ENCODE measurements around the gene TTC28.

Gene TTC28

GRCh38 chr22:28229566-28230485 is 449.8 kb downstream of the TTC28 start:
- TF ChIP-seq EGR1 (IDR thresholded peaks at IDR 0.05) (no peak), ZBTB7A (IDR thresholded peaks at IDR 0.05; ENCODE audit: low read depth) (no peak), MAX (IDR thresholded peaks at IDR 0.05) (no peak), TEAD4 (IDR thresholded peaks at IDR 0.05) (no peak), CEBPB (IDR thresholded peaks at IDR 0.05) (no peak), TAF1 (IDR thresholded peaks at IDR 0.05; ENCODE audit: low read depth) (no peak), EP300 (IDR thresholded peaks at IDR 0.05; ENCODE audit: borderline replicate concordance) (no peak), TCF12 (IDR thresholded peaks at IDR 0.05; ENCODE audit: low read depth) (no peak), FOXM1 (IDR thresholded peaks at IDR 0.05; ENCODE audit: borderline replicate concordance, low read depth) (no peak), USF1 (IDR thresholded peaks at IDR 0.05) (no peak), CREB1 (IDR thresholded peaks at IDR 0.05; ENCODE audit: low read depth) (no peak), RAD21 (IDR thresholded peaks at IDR 0.05; ENCODE audit: low read depth) (no peak), YY1 (IDR thresholded peaks at IDR 0.05; ENCODE audit: low read depth) (no peak), NFIC (IDR thresholded peaks at IDR 0.05) (no peak), REST (IDR thresholded peaks at IDR 0.05; ENCODE audit: low read depth) (no peak)

DNA sequence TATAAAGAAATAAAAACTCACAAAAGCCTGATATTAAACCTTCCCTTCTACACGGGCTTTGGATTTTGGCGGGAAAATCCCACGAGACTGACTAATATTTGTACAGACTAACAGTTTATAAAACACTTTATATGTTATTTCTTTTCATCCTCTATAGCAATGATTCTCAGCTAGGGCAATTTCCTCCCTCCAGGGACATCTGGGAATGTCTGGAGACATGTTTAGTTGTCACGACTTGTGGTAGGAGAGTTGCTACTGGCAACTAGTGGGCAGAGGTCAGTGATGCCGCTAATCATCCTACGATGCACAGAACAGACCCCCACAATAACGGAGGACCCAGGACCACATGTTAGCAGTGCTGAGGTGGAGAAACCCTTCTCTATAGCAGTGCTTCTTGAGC is 455.8 kb downstream of the TTC28 start:
- TF ChIP-seq MAX (IDR thresholded peaks at IDR 0.05) (no peak), YY1 (IDR thresholded peaks at IDR 0.05; ENCODE audit: low read depth) (no peak), CREB1 (IDR thresholded peaks at IDR 0.05; ENCODE audit: low read depth) (no peak), CEBPB (IDR thresholded peaks at IDR 0.05) (no peak), USF1 (IDR thresholded peaks at IDR 0.05) (no peak), TEAD4 (IDR thresholded peaks at IDR 0.05) (no peak), REST (IDR thresholded peaks at IDR 0.05; ENCODE audit: low read depth) (no peak), TAF1 (IDR thresholded peaks at IDR 0.05; ENCODE audit: low read depth) (no peak), TCF12 (IDR thresholded peaks at IDR 0.05; ENCODE audit: low read depth) (no peak), ZBTB7A (IDR thresholded peaks at IDR 0.05; ENCODE audit: low read depth) (no peak), EGR1 (IDR thresholded peaks at IDR 0.05) (no peak), FOXM1 (IDR thresholded peaks at IDR 0.05; ENCODE audit: borderline replicate concordance, low read depth) (no peak), NFIC (IDR thresholded peaks at IDR 0.05) (no peak), RAD21 (IDR thresholded peaks at IDR 0.05; ENCODE audit: low read depth) (no peak), EP300 (IDR thresholded peaks at IDR 0.05; ENCODE audit: borderline replicate concordance) (no peak)

GRCh38 chr22:28222976-28223745 is 456.5 kb downstream of the TTC28 start:
- TF ChIP-seq TCF12 (IDR thresholded peaks at IDR 0.05; ENCODE audit: low read depth): no peak
- TF ChIP-seq TAF1 (IDR thresholded peaks at IDR 0.05; ENCODE audit: low read depth): no peak
- TF ChIP-seq FOXM1 (IDR thresholded peaks at IDR 0.05; ENCODE audit: borderline replicate concordance, low read depth): no peak
- TF ChIP-seq USF1 (IDR thresholded peaks at IDR 0.05): no peak
- no peak for TF ChIP-seq ZBTB7A (IDR thresholded peaks at IDR 0.05; ENCODE audit: low read depth)
- no peak for TF ChIP-seq CREB1 (IDR thresholded peaks at IDR 0.05; ENCODE audit: low read depth)
- no peak for TF ChIP-seq RAD21 (IDR thresholded peaks at IDR 0.05; ENCODE audit: low read depth)
- TF ChIP-seq EGR1 (IDR thresholded peaks at IDR 0.05): no peak
- TF ChIP-seq MAX (IDR thresholded peaks at IDR 0.05): no peak
- TF ChIP-seq EP300 (IDR thresholded peaks at IDR 0.05; ENCODE audit: borderline replicate concordance): no peak
- TF ChIP-seq CEBPB (IDR thresholded peaks at IDR 0.05): no peak
- TF ChIP-seq TEAD4 (IDR thresholded peaks at IDR 0.05): no peak
- TF ChIP-seq REST (IDR thresholded peaks at IDR 0.05; ENCODE audit: low read depth): no peak
- no peak for TF ChIP-seq YY1 (IDR thresholded peaks at IDR 0.05; ENCODE audit: low read depth)
- no peak for TF ChIP-seq NFIC (IDR thresholded peaks at IDR 0.05)
